IPS-18c (cell line): ENCODE measurements around the gene RICTOR.

Experiments
- H3K4me3 ChIP-seq: 2 replicates; pipeline ENCODE4 v1.7.0; 2013; ENCODE audit warnings: low read depth, mild to moderate bottlenecking, low read length, moderate library complexity; ENCODE audit not compliant: insufficient read depth
- H3K9me3 ChIP-seq: one replicate; pipeline ENCODE4 v1.6.1; 2013; ENCODE audit warnings: mild to moderate bottlenecking, low read length, moderate library complexity; ENCODE audit not compliant: control insufficient read depth, insufficient read depth

The RICTOR gene

GRCh38 chr5:38932854-38933408, 141.3 kb downstream of the RICTOR start:
- no peak overlapping the region for H3K4me3 ChIP-seq
- H3K9me3 ChIP-seq, result no peaks in the 10 kb centered on the region

GRCh38 chr5:38931731-38932130, 142.5 kb downstream of the RICTOR start:
- Histone ChIP-seq H3K9me3 (no peaks in the 10 kb centered on the region), H3K4me3 (no peak overlapping the region)

- no peak overlapping the region for H3K4me3 ChIP-seq
- H3K9me3 ChIP-seq, result no peaks in the 10 kb centered on the region
These were observed 144.4 kb downstream of the RICTOR start for GRCh38 chr5:38929838-38930237.

GRCh38 chr5:38927470-38927869, 146.7 kb downstream of the RICTOR start:
- Histone ChIP-seq H3K4me3 (no peak overlapping the region), H3K9me3 (no peaks in the 10 kb centered on the region)

- H3K9me3 ChIP-seq, result no peaks in the 10 kb centered on the region
- no peak overlapping the region for H3K4me3 ChIP-seq
These were observed 148.1 kb downstream of the RICTOR start for GRCh38 chr5:38926121-38926520.

GRCh38 chr5:38925154-38925925, 148.9 kb downstream of the RICTOR start:
- Histone ChIP-seq H3K9me3 (no peaks in the 10 kb centered on the region), H3K4me3 (no peak overlapping the region)

- no peak overlapping the region for H3K4me3 ChIP-seq
These were observed 150.3 kb downstream of the RICTOR start for GRCh38 chr5:38923661-38924451.

GRCh38 chr5:38922199-38922598, 152.0 kb downstream of the RICTOR start:
- no peaks in the 10 kb centered on the region for H3K9me3 ChIP-seq

More at GRCh38 chr5:38923661-38924451, 150.3 kb downstream of the RICTOR start:
- no peaks in the 10 kb centered on the region for H3K9me3 ChIP-seq

GRCh38 chr5:38921174-38921573, 153.0 kb downstream of the RICTOR start:
- no peaks in the 10 kb centered on the region for H3K9me3 ChIP-seq
- H3K4me3 ChIP-seq, result no peak overlapping the region

More at GRCh38 chr5:38922199-38922598, 152.0 kb downstream of the RICTOR start:
- no peak overlapping the region for H3K4me3 ChIP-seq

- H3K9me3 ChIP-seq, result no peaks in the 10 kb centered on the region
- H3K4me3 ChIP-seq, result no peak overlapping the region
These were observed 157.4 kb downstream of the RICTOR start for GRCh38 chr5:38916802-38917201.

- no peak overlapping the region for H3K4me3 ChIP-seq
- H3K9me3 ChIP-seq, result no peaks in the 10 kb centered on the region
These were observed 160.5 kb downstream of the RICTOR start for GRCh38 chr5:38913714-38914113.

- no peaks in the 10 kb centered on the region for H3K9me3 ChIP-seq
- H3K4me3 ChIP-seq, result no peak overlapping the region
These were observed 162.3 kb downstream of the RICTOR start for GRCh38 chr5:38911933-38912332.

GRCh38 chr5:38906503-38906902, 167.7 kb downstream of the RICTOR start:
- no peak overlapping the region for H3K4me3 ChIP-seq

GRCh38 chr5:38905516-38905915, 168.7 kb downstream of the RICTOR start:
- no peaks in the 10 kb centered on the region for H3K9me3 ChIP-seq
- no peak overlapping the region for H3K4me3 ChIP-seq

More at GRCh38 chr5:38906503-38906902, 167.7 kb downstream of the RICTOR start:
- H3K9me3 ChIP-seq, result no peaks in the 10 kb centered on the region

- no peaks in the 10 kb centered on the region for H3K9me3 ChIP-seq
- no peak overlapping the region for H3K4me3 ChIP-seq
These were observed 174.3 kb downstream of the RICTOR start for GRCh38 chr5:38899936-38900335.

- no peak overlapping the region for H3K4me3 ChIP-seq
- H3K9me3 ChIP-seq, result no peaks in the 10 kb centered on the region
These were observed 177.4 kb downstream of the RICTOR start for GRCh38 chr5:38896760-38897159.

GRCh38 chr5:38892363-38892762, 181.8 kb downstream of the RICTOR start:
- H3K4me3 ChIP-seq, result no peak overlapping the region
- H3K9me3 ChIP-seq, result peaks cover 2% of the 10 kb centered on the region

GRCh38 chr5:38891563-38891962, 182.6 kb downstream of the RICTOR start:
- H3K9me3 ChIP-seq, result peaks cover 2% of the 10 kb centered on the region
- no peak overlapping the region for H3K4me3 ChIP-seq
